ENCODE measurements around the gene GCLC. TPM values are rescaled to one million over a fixed set of nuclear protein-coding genes. Genes with fewer than 3 reads are reported as not detected.

The GCLC gene
- total and polyA plus RNA-seq, 9 of the 15 experiments (the other 6 are each of a cell fraction or from before 2014, with no cell fraction given): 3.9 to 20.0 (median 9.4) TPM

GRCh38 chr6:53492860-53493634, 51.9 kb downstream of the GCLC start:
- no peaks in the 10 kb centered on the region for H3K9me3 ChIP-seq (replicated peaks; ENCODE audit: control insufficient read depth, insufficient read depth, low read depth, low read length)
- in situ Hi-C loops (cut with MboI): loop anchor here (5.0 to 25.0 kb wide), 2 partner anchors 239 to 1081 kb away; partner anchors contain the start of gene EFHC1
- H3K36me3 ChIP-seq (ENCODE audit: control insufficient read depth, insufficient read depth, low read length): no peaks in the 10 kb centered on the region
- WGBS (ENCODE audit: insufficient coverage, low coverage, missing lambda C conversion rate): 7% methylated on average over 11 of the region's 11 CpGs
- ChIA-PET POLR2A (interaction anchor here (0.6 to 1.7 kb wide), 3 partner anchors 28 to 235 kb away, joined by 3 read pairs; no protein-coding TSS in a partner anchor), CTCF (ENCODE audit: low intra/inter-chr PET ratio) (interaction anchor here (0.5 to 3.3 kb wide), 10 partner anchors 8 to 321 kb away, joined by 3 to 44 read pairs (median 5); no protein-coding TSS in a partner anchor)
- peak overlapping the region in 1 of 2 experiments; percentile 29; a peak in 2 of 4 replicates for H3K9ac ChIP-seq (ENCODE audit: insufficient read depth in 1 of 2, low read depth in 2 of 2, low read length in 2 of 2)
- DNase-seq (ENCODE audit: extremely low read depth in 1 of 4, low spot score in 3 of 4) (peak; percentile 35 to 63 (median 42)), ATAC-seq (peak; percentile 83), FAIRE-seq (peak; percentile 82)
- peak overlapping the region; percentile 53 for H2AFZ ChIP-seq (ENCODE audit: low read depth, low read length)
- H3K4me2 ChIP-seq (ENCODE audit: insufficient read depth, low read length): peak overlapping the region; percentile 63
- intact Hi-C loops (cut with micrococcal nuclease): loop anchor here (1.0 kb wide), 4 partner anchors 52 to 233 kb away; partner anchors contain the start of gene GCLC
- BruUV-seq (replicated peaks): no TSS peak
- H3K27ac ChIP-seq (ENCODE audit: extremely low read depth, low read depth, low read length): no peak overlapping the region
- no peak overlapping the region for H3K4me3 ChIP-seq
- H4K20me1 ChIP-seq (replicated peaks; ENCODE audit: control insufficient read depth, insufficient read depth, low read length): no peaks in the 10 kb centered on the region; the same call in 1 of the 2 replicates
- peaks cover 3 to 5% of the 10 kb centered on the region in 2 experiments; a peak in 2 of 5 replicates for H3K4me1 ChIP-seq (replicated peaks in 1 of 2; ENCODE audit: control insufficient read depth in 2 of 2, insufficient read depth in 2 of 2, low read length in 2 of 2)
- H3K9me1 ChIP-seq (ENCODE audit: control insufficient read depth, insufficient read depth, low read length): no peaks in the 10 kb centered on the region
- no peaks in the 10 kb centered on the region for H3K27me3 ChIP-seq (ENCODE audit: control insufficient read depth in 2 of 2, insufficient read depth in 2 of 2, low read length in 2 of 2)
- no peaks in the 10 kb centered on the region for H3K79me2 ChIP-seq (ENCODE audit: control insufficient read depth, insufficient read depth, low read length)
- TF ChIP-seq ETS2 (tag; IDR thresholded peaks at IDR 0.05; ENCODE audit: borderline replicate concordance, poor library complexity, severe bottlenecking) (no peak), MLX (CRISPR knock-in tag; conservative IDR thresholded peaks at IDR 0.05) (no peak), ZNF76 (CRISPR knock-in tag; IDR thresholded peaks at IDR 0.05; ENCODE audit: borderline replicate concordance) (no peak), ELF1 (tag; IDR thresholded peaks at IDR 0.05) (no peak), MAFG (tag; conservative IDR thresholded peaks at IDR 0.05) (peak; percentile 41; the same call in 1 of the 2 replicates), MNT (conservative IDR thresholded peaks at IDR 0.05) (0 out of 4 replicates have a peak, but pooled peaks of 1 of the 2 experiments have one; percentile 20), ZNF584 (CRISPR knock-in tag; IDR thresholded peaks at IDR 0.05; ENCODE audit: low read depth) (no peak), ZBED1 (IDR thresholded peaks at IDR 0.05) (no peak), SPI1 (IDR thresholded peaks at IDR 0.05; ENCODE audit: borderline replicate concordance, low read depth, low read length) (no peak), KLF13 (tag; IDR thresholded peaks at IDR 0.05; ENCODE audit: borderline replicate concordance, low read depth) (no peak), NFE2 (IDR thresholded peaks at IDR 0.05; ENCODE audit: low read depth) (peak; percentile 46; the same call in 1 of the 2 replicates), ZNF695 (CRISPR knock-in tag; IDR thresholded peaks at IDR 0.05) (no peak), C11orf30 (IDR thresholded peaks at IDR 0.05; ENCODE audit: low read depth) (peak; percentile 44; the same call in 1 of the 2 replicates), RNF2 (IDR thresholded peaks at IDR 0.05) (0 out of 2 replicates have a peak, but pooled peaks have one; percentile 21), PURB (CRISPR knock-in tag; IDR thresholded peaks at IDR 0.05; ENCODE audit: low read depth) (no peak), PRPF4 (IDR thresholded peaks at IDR 0.05; ENCODE audit: insufficient read depth, low read depth, low read length, poor library complexity, severe bottlenecking) (no peak)
- TF ChIP-seq, protein P1, sequence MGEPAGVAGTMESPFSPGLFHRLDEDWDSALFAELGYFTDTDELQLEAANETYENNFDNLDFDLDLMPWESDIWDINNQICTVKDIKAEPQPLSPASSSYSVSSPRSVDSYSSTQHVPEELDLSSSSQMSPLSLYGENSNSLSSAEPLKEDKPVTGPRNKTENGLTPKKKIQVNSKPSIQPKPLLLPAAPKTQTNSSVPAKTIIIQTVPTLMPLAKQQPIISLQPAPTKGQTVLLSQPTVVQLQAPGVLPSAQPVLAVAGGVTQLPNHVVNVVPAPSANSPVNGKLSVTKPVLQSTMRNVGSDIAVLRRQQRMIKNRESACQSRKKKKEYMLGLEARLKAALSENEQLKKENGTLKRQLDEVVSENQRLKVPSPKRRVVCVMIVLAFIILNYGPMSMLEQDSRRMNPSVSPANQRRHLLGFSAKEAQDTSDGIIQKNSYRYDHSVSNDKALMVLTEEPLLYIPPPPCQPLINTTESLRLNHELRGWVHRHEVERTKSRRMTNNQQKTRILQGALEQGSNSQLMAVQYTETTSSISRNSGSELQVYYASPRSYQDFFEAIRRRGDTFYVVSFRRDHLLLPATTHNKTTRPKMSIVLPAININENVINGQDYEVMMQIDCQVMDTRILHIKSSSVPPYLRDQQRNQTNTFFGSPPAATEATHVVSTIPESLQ (CRISPR knock-in tag; IDR thresholded peaks at IDR 0.05): no peak

Data from K562 (cell line).